Hematopoietic multipotent progenitor cell treated with erythropoietin and hydrocortisone succinate and interleukin-3 and kit ligand, for 17 days (in vitro differentiated cells): Measurements from ENCODE around the gene KRT8.
"Not testable (repeated sequence)": the region's sequence is repeated elsewhere in the genome, so short reads cannot be mapped to it uniquely, and the experiment has no call there.

Source experiments
- DNase-seq: peaks from one replicate; pipeline ENCODE4 v3.0.0-alpha.2; 2015; ENCODE audit warnings: low spot score

KRT8 gene

GRCh38 chr12:52874573-52875435 is 30.1 kb downstream of the KRT8 start:
- DNase-seq, result no peak

- peak; percentile 92 for DNase-seq
Observed at GRCh38 chr12:52873832-52874572, 30.9 kb downstream of the KRT8 start.

- no peak for DNase-seq
Observed at GRCh38 chr12:52873513-52873831, 31.4 kb downstream of the KRT8 start.

GRCh38 chr12:52872644-52873389 is 32.1 kb downstream of the KRT8 start:
- DNase-seq, result no peak

- peak; percentile 71 for DNase-seq
Observed at GRCh38 chr12:52871291-52872039, 33.4 kb downstream of the KRT8 start.

GRCh38 chr12:52870361-52871290 is 34.2 kb downstream of the KRT8 start:
- DNase-seq, result peak; percentile 88

- no peak for DNase-seq
Observed at GRCh38 chr12:52867642-52868041, 37.2 kb downstream of the KRT8 start.

- DNase-seq, result no peak
Observed at GRCh38 chr12:52867152-52867551, 37.7 kb downstream of the KRT8 start.

GRCh38 chr12:52865090-52865944 is 39.6 kb downstream of the KRT8 start:
- peak; percentile 60 for DNase-seq

- no peak for DNase-seq
Observed at GRCh38 chr12:52862023-52862422, 42.9 kb downstream of the KRT8 start.

- no peak for DNase-seq
Observed at GRCh38 chr12:52861511-52861910, 43.4 kb downstream of the KRT8 start.

GRCh38 chr12:52860102-52860823 is 44.6 kb downstream of the KRT8 start:
- DNase-seq, result no peak

GRCh38 chr12:52857500-52857899 is 47.4 kb downstream of the KRT8 start:
- no peak for DNase-seq

GRCh38 chr12:52856787-52857186 is 48.1 kb downstream of the KRT8 start:
- DNase-seq, result no peak

GRCh38 chr12:52856077-52856476 is 48.8 kb downstream of the KRT8 start:
- DNase-seq, result not testable (repeated sequence)

GRCh38 chr12:52851787-52852186 is 53.1 kb downstream of the KRT8 start:
- DNase-seq, result no peak

- DNase-seq, result no peak
Observed at GRCh38 chr12:52850681-52851080, 54.2 kb downstream of the KRT8 start.

- no peak for DNase-seq
Observed at GRCh38 chr12:52849511-52849910, 55.4 kb downstream of the KRT8 start.

- no peak for DNase-seq
Observed at GRCh38 chr12:52848661-52849255, 56.1 kb downstream of the KRT8 start, which contains the start of gene KRT78. KRT78 (minus strand) TSS chr12:52848994; CDS start chr12:52848930, 64 bp downstream.
